ENCODE results near the gene DNAJB8.
A peak's percentile ranks its signal among the peaks of the same experiment; 100 is the strongest.

The DNAJB8 gene

GRCh38 chr3:128493570-128494366 is 27.1 kb upstream of the DNAJB8 start:
- no peak for ATAC-seq

GRCh38 chr3:128492671-128493569 is 26.2 kb upstream of the DNAJB8 start, which contains the start of gene GATA2:
GATA2 (minus strand) TSS chr3:128493201; CDS start chr3:128487031, 6,170 bp downstream.
- no peak for ATAC-seq

- ATAC-seq: no peak
Observed at GRCh38 chr3:128491941-128492670, 25.4 kb upstream of the DNAJB8 start.

- no peak for ATAC-seq
Observed at GRCh38 chr3:128491691-128491940, 24.9 kb upstream of the DNAJB8 start.

- ATAC-seq: no peak
Observed at GRCh38 chr3:128490915-128491690, 24.4 kb upstream of the DNAJB8 start.

GRCh38 chr3:128490650-128490914 is 23.9 kb upstream of the DNAJB8 start:
- ATAC-seq: no peak

DNA sequence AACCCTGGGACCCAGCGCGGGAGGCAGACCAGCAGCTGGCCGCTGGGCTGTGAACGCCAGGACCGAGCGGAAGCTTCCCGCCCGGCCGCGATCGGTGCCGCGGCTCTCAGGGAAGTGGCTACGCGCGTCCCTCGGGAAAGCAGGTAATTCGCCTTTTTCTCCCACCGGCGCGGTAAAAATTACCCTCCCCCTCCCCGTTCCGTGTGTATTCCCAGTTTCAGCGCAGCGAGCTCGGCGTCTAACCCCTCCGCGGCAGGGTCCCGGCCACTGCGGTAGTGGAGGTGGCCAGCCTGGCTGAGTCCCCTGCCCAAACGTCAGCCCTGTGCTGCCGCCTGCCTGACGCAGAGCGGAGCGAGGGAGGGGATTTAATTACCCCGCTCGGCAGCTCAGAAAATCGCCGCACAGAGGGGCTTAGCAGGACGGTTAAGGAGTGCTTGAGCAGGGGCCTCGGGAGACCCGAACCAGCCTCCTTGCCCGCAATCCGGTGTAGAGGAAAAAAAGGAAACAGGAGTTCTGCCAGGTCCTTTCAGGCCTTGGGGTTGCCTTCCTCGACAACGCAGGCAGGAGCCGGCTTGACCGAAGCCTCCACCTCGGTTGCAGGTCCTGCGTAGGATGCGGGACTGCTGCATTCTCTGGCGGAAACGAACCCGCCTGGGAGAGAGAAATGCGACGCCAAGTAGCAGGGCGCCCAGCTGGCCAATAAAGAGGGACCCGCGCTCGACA is 23.4 kb upstream of the DNAJB8 start:
- ATAC-seq: no peak

DNA sequence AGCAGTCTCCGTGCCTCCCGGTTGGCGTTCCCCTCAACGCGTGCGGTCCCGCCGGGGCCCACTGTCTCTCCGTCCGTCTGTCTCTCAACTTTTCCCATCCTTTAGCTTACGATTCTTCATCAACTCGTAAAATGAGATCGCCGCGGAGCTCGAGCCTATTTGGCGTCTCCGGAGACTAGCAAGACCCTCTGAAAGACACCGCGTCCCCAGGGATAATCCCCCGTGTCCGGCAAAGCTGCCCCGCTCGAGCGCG is 22.9 kb upstream of the DNAJB8 start:
- ATAC-seq: no peak

- ATAC-seq: no peak
Observed at GRCh38 chr3:128488991-128489673, 22.4 kb upstream of the DNAJB8 start.

DNA sequence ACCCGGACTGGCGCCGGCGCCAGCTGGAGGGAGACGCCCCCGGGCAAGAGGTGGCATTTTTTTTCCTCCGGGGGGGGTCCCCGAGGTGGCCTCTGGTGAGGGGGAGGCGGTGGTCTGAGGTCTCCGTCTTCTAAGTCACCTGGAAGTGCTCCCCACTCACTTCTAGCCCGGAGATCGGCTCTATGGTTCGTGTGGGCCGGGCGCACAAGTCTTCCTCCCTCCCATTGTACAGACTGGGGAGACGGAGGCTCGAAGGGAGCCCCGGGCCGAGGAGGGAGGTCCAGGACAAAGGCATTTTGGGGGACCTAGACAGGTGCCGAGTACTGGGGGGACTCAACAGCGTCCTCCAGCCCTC is 21.9 kb upstream of the DNAJB8 start:
- no peak for ATAC-seq

DNA sequence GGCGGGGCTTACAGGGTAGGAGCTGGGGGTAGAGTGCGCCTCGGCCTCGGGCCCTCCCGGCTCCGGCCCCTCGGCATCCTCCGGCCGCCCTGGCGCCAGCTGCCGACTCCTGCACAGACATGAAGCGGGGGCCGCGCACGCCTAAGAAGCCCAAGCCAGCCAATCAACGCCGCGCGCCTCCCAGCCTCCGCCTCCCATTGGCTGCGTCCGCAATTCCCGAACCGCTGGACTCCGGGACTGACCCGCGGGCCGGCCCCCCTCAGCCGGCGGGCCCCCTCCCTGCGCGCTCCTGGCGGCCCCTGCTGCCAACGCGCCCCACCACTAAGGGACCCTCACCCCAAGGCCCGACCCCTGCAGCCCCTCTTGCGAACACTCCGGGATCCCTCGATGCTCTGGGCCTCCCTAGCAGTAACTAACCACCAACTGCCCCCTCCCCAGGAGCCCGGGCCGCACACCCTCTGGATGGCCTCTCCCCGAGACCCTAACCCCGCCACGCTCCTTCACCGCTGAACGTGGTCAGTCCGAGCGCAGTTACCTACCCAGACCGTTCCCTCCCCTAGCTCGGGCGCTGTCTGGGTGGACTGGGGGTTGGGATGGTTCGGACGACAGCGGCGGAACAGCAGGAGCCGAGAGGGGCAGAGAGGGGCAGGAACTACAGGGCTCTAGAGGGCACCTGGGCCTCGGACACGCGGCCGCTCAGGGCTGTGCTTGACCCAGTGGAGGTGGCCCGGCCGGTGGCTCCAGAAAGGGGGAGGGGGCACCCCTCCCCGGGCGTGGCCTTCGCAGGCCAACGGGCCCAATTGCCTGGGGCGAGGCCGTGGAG is 21.3 kb upstream of the DNAJB8 start:
- peak in 1 of 2 donors; percentile 24 for ATAC-seq

GRCh38 chr3:128487538-128487812 is 20.8 kb upstream of the DNAJB8 start:
- peak in 1 of 2 donors; percentile 18 for ATAC-seq

GRCh38 chr3:128486681-128487537 is 20.2 kb upstream of the DNAJB8 start:
- ATAC-seq: peak; percentile 12 to 23

- no peak for ATAC-seq
Observed at GRCh38 chr3:128486205-128486628, 19.5 kb upstream of the DNAJB8 start.

DNA sequence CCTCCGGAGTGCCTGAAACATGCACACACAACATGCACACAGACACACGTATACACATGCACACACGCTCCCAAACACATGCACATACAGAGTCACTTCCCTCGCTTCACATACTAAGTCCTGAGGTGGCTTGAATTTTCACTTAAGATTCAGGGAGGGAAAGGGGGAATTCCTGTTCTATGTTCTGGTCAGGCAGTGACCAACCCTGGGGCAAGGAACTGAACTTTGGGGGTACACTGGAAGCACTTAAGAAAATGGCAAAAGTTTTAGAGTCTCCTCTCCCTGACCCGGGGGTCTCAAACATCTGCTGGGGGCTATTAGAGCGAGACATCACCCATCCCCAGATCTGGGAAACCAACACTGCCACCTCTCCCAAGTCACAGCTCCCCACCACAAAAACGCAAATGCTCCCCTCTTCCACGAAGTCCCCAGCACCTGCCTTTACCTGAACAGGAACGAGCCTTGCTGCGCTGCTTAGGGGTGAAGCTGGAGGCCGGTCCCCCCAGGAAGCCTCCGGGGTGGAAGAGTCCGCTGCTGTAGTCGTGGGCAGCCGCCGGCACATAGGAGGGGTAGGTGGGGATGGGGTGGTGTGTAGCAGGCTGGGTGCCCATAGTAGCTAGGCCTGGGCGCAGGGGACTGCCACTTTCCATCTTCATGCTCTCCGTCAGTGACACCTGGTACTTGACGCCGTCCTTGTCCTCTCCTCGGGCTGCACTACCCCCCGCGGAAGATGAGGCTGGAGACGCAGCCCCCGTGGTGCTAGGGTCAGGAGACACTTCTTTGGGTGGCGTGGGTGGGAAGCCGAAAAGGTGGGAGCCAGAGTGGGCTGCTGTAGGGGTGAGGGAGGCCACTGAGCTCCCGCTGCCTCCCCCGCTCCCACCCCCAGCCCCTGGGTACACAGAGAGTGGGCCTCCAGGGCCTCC is 18.9 kb upstream of the DNAJB8 start:
- ATAC-seq: no peak

DNA sequence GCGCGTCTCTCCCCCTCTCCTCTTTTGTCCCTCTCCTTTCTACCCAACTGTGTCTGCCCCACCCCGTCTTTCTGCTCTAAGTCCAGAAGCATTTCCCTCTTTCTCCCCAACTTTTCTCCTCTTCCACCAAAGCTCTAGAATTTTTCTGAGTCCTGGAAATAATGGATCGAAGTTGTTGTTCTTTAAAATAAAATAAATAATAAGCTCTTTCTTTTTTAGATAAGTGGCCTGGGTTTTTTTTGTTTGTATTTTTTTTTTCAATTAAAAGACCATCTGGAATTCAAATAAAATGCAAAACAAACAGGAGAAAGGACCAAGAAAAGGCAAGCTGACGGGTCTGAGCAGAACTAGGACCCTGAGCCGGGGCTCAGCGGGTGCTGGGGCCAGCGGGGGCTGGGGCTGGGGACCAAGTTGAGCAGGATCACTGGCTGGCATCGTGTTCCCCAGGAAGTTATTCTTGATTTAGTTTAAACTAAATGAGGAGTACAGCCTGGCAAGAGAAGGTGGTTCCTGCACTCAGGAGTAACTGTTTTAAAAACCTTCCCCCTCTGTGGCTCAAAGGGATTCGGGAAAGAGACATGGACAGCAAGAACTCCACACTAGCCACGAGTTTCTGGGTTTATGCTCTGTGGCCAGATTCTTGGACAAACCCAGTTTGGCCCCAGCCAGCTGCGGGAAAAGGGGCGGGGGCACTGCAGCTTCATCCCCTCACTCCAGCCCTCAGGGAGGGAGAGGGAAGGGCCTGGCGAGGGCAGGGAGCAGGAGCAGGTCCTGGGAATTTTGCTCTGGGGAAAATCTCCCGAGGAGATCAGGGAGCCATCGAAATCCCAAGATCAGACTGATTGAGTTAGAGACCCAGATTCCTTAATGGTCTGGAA is 18.0 kb upstream of the DNAJB8 start:
- no peak for ATAC-seq

DNA sequence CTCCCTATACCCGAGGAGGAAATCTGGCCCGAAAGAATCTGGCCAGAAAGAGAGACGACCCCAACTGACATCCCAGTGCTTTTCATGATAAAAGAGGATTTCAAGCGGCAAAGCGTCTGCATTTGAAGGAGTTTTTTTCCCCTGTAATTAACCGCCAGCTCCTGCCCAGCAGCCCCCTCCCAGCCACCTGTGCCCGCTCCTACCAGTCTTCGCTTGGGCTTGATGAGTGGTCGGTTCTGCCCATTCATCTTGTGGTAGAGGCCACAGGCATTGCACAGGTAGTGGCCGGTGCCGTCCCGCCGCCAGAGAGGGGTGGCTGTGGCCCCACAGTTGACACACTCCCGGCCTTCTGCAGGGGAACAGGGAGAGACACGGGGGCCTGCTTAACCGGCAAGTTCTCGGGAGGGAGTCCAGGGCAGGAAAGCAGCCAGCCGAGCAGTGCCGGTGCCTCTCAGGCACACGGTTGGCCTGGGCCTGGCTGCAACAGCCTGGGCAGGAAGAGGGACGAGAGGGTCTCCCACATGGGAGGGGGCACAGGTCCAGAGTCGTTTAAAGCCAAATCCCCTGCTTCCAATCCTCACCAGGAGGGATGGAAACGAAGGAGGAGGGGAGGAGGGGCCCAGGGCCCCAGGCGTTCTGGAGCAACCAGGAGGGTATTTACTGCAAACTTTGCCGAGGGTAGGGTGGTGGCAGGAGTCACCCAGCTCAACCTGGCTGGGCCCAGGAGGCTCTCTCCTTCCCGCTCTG is 17.1 kb upstream of the DNAJB8 start:
- no peak for ATAC-seq

Data from activated CD4-positive, CD25-positive, alpha-beta regulatory T cell treated with anti-CD3 and anti-CD28 coated beads, Interleukin-2, amount 50 U/mL, for 24 hours (primary cell).